Activated CD8-positive, alpha-beta memory T cell treated with anti-CD3 and anti-CD28 coated beads, Interleukin-2, amount 50 U/mL, for 1 hour (primary cell): ENCODE data around the gene RXRB.
"Not testable (repeated sequence)": the region's sequence is repeated elsewhere in the genome, so short reads cannot be mapped to it uniquely, and the experiment has no call there.

Source experiments
- DNase-seq: peaks from one replicate; pipeline ENCODE4 v3.0.0-alpha.2; 2020; ENCODE audit errors: extremely low read depth

Gene RXRB

DNA sequence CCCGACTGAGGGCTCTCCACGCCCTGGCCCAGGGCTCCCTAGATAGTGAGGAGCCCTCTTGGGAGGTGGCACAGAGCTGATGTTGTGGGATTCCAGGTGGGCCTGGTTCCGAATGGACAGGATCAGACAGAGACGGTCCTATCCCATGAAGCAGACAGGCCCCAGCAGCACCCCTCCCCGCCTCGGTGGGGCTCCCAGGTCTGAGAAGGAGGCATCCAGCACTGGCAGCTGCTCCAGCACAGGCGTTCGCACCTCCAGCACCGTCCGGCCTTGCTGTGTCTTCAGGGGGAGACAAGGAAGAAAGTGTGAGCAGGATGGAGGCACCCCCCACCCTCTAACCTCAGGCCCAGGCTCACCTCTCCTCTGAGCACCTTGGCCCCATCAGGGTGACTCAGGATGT, 36.9 kb downstream of the RXRB start:
- DNase-seq: no peak

DNA sequence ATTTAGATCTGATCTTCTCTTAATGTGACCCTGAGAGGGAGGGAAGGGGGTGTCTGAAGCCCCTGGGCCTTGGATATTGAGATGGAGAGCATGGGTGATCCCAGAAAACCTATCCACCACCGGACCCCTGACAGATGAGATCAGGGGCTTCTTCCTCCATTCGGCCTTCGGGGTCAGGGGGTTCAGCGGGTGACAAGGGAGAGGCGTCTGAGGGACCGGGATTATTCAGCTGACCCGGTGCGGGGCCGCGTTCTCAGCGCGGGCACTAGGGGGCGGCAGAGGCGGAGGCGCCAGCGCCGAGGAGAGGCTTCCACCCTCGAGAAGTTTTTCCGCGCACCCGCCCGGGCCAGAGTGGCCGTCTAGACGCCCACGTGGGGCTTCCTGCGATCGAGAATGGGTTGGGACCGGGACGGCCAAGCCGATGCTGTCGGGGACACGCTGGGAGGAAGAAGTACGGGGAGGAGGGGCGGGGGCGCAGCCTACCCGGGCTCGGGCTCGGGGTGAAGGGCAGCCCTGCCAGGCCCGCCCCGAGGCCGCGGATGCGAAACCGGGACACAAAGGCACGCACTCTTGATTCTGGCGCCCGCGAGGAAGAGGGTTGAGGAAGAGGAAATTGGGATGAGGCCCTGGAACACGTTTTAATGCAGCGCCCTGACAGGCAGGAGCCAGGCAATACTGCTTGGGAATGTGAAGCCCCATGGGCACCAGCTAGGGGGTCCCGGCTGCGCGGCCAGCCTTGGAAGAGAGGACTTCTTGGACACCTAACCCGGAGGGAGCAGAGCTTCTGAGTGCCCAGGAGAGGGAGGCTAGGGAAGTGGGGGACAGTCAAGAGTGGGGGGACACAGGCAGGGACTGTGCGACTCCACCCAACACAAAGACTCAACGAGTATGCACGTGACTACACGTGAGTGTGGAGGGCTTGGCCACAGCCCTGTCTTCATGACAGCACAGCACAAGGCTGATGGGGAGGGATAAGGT, 38.8 kb downstream of the RXRB start:
- DNase-seq: peak; percentile 36

DNA sequence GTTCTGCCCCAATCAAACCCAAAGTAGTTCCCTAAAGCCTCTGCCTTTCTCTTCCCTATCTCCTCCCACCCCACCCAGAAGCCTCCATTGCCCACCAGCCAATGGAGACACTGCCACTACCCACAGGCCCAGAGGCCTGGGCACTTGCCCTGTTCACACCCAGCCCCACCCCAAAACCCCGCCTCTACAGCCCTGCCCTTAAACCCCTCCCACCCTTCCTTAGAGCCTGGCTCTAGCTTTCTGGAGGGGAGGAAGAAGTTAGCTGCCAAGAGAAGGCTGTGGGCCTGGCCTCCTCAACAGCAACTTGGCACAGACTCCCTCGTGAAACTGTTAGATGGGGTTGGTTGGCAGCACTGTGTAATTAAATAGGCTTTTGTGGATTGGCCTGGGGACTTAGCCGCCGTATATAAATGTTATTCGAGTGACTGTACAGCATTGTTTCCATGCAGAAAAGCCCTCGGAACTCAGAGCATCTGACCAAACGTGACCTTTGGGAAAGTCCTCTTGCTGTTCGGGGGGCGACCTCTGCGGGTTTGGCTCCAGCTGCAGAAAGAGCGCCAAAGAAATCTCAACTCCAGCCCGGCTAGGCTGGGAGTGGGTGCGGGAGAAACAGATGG, 39.6 kb downstream of the RXRB start:
- no peak for DNase-seq

DNA sequence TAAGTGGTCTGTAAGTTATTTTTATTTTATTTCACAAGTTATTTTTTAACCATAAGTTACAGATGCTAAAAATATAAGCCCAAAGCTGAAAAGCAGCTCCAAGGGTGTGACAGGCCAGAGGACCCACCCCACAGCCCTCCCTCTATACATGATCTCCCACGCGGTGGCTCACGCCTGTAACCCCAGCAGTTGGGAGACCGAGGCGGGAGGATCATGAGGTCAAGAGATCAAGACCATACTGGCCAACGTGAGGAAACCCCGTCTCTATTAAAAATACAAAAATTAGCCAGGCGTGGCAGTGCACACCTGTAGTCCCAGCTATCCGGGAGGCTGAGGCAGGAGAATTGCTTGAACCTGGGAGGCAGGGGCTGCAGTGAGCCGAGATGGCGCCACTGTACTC, 40.4 kb downstream of the RXRB start:
- no peak for DNase-seq

DNA sequence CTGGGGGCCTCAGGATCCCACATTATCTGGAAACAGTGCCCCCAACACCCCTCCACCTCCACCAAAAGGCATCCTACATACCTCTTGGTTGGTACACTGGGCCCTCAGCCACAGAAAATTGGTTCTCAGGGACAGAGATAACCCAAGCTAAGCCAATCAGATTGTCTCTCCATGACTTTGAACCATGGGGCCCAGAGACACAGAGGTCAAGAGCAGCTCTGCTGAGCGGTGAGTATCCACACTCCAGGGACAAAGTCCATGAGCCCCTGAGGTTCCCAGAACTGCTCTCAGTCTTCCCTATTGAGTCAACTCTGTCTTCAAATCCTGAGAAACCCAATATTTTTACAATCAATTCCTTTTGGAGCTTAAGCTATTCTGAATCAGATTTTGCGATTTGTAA, 43.5 kb downstream of the RXRB start:
- no peak for DNase-seq

DNA sequence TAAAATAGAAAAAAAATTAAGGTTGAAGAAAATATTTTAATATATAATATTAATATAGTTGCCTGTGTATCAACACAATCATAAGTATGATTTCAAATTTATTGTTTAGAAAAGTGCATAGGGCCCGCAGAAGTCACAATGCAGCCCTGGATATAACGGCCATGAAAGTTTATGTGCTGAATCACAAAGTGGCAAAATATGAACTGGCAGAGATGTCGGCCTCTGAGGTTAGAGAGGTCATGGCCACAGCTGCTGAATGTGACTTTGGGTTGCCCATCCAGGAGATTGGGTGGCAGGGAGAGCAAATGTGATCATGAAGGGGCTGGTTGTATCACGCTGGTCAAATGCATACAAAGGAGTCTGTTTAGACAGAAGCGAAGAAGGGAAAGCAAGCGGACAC, 43.9 kb downstream of the RXRB start:
- DNase-seq: no peak

DNA sequence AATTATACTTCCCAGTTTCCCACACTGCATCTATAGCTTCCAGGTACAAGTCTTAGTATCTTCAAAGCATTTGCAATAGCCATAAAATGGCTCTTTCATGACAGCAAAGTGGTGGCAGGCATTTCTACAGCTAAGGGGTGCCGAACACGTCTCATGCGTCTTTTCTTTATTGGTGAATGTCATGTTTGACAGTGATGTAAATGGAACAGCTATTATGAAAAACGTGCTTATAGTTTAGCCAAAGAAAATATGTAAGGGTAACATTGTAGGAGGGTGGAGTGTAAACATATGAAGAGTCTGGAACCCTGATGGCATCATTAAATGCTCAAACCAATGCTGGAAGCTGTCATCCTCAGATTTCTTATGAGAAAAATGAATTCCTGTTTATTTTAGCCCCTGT, 46.1 kb downstream of the RXRB start:
- no peak for DNase-seq

DNA sequence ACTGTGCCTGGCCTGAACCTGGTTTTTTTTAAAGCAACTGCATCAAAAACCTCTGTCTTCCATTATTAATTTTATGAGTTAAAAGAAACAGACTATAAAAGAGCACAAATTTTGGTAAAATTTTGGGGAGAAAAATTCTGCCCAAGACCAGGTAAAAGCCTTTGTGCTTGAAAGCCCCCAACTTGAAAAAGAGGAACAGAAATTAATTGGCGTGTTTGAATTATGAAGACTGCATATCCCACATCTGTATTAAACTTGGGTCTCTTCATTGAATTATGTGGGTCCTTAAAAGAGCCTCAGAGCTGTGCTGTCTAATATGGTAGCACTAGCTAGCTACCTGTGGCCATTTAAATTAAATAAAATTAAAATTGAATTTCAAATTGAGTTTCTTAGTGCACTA, 49.4 kb downstream of the RXRB start:
- no peak for DNase-seq

DNA sequence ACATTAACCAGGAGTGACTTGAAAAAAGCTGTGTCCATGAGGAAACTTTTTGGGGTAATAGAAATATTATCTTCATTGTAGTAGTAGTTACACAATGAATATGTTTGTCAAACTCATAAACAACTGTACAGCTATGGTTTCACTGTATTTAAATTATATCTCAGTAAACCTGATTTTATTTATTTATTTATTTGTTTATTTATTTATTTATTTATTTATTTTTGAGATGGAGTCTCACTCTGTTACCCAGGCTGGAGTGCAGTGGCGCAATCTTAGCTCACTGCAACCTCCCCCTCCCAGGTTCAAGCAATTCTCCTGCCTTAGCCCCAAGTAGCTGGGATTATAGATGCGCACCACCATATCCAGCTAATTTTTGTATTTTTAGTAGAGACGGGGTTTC, 49.9 kb downstream of the RXRB start:
- DNase-seq: not testable (repeated sequence)

DNA sequence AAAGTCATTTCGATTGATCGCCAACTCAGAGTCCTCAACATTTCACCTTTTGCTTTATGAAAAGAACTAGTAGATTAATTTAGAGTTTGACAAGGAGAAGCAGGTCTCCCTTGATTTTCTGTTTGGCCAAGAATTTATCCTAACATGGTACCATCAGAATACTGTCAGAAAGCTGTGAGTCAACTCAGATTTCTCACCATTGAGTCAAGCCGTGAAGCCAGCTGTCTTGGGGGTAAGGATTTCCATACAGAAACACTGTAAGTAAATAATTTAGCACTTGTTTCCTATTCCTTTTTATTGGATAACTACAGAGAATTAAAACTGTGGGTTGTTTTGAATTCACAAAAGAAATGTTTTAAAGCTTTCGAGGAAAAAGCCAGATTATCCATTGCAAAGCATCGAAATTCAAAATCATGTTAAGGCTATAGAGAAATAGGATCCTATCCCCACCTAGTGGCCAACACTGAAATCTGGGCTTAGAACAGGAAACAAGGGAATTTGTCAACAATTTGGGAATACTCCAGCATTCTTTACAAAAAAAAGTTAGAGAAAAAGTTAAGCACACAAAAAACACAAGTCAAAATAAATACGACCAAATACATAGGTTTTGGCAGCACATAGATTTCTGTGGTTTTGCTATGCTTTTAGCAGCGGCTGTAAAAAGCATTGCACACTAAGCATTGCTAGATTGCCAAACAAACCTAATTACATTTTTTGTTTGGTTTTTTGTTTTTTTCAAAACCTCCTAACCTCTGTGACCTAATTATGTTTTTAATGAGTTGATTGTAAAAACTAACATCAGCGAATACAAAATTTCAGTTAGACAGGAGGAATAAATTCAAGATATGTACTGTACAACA, 52.4 kb downstream of the RXRB start:
- no peak for DNase-seq

DNA sequence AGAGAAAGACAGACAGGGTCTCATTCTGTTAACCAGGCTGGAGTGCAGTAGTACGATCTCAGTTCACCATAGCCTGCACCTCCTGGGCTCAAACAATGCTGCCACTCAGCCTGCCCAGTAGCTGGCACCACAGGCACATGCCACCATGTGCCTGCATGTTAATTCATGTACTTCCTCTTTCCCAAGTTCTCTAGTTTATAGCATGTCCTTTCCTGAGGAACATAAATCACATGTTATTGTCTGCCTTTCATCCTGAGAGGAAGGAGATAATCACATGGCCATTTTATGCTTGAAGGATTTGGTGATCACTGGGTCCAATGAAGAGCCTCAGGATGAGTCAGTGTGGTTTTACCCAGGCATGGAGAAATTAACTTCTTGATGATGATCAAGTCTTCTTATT, 56.1 kb downstream of the RXRB start:
- DNase-seq: no peak
